HG02973 (cell line): ENCODE data around the gene TMEM132D.
"Not testable (repeated sequence)": the region's sequence is repeated elsewhere in the genome, so short reads cannot be mapped to it uniquely, and the experiment has no call there.

ENCODE experiments used
- ATAC-seq: cut with Tn5 transposase; IDR thresholded peaks from one replicate; pipeline ENCODE4 v1.9.1; 2021; ENCODE audit warnings: moderate library complexity; ENCODE audit not compliant: unreplicated experiment

The TMEM132D gene

GRCh38 chr12:129200576-129200975, 703.2 kb downstream of the TMEM132D start:
- no peak for ATAC-seq

- ATAC-seq, result no peak
These were observed 706.9 kb downstream of the TMEM132D start for GRCh38 chr12:129196927-129197326.

GRCh38 chr12:129195081-129195480, 708.7 kb downstream of the TMEM132D start:
- no peak for ATAC-seq

GRCh38 chr12:129193263-129193871, 710.5 kb downstream of the TMEM132D start:
- no peak for ATAC-seq

- no peak for ATAC-seq
These were observed 713.0 kb downstream of the TMEM132D start for GRCh38 chr12:129190827-129191226.

GRCh38 chr12:129189879-129190278, 713.9 kb downstream of the TMEM132D start:
- ATAC-seq, result not testable (repeated sequence)

- no peak for ATAC-seq
These were observed 716.9 kb downstream of the TMEM132D start for GRCh38 chr12:129186952-129187351.

- ATAC-seq, result no peak
These were observed 718.0 kb downstream of the TMEM132D start for GRCh38 chr12:129185855-129186254.

- ATAC-seq, result no peak
These were observed 719.5 kb downstream of the TMEM132D start for GRCh38 chr12:129184127-129184928.

- ATAC-seq, result no peak
These were observed 723.8 kb downstream of the TMEM132D start for GRCh38 chr12:129179941-129180553.

- ATAC-seq, result no peak
These were observed 733.9 kb downstream of the TMEM132D start for GRCh38 chr12:129169928-129170327.

GRCh38 chr12:129163861-129164260, 740.0 kb downstream of the TMEM132D start:
- no peak for ATAC-seq

- no peak for ATAC-seq
These were observed 740.4 kb downstream of the TMEM132D start for GRCh38 chr12:129163461-129163860.

GRCh38 chr12:129162805-129163204, 741.0 kb downstream of the TMEM132D start:
- ATAC-seq, result no peak

- ATAC-seq, result no peak
These were observed 742.3 kb downstream of the TMEM132D start for GRCh38 chr12:129161511-129161910.

GRCh38 chr12:129160282-129160681, 743.5 kb downstream of the TMEM132D start:
- no peak for ATAC-seq

- no peak for ATAC-seq
These were observed 751.3 kb downstream of the TMEM132D start for GRCh38 chr12:129152351-129153104.

- ATAC-seq, result no peak
These were observed 753.1 kb downstream of the TMEM132D start for GRCh38 chr12:129150721-129151120.

GRCh38 chr12:129145381-129145780, 758.4 kb downstream of the TMEM132D start:
- ATAC-seq, result no peak

GRCh38 chr12:129138776-129139175, 765.0 kb downstream of the TMEM132D start:
- ATAC-seq, result no peak

- ATAC-seq, result no peak
These were observed 767.0 kb downstream of the TMEM132D start for GRCh38 chr12:129136694-129137325.
